GM23338 (cell line): ENCODE data around the gene VWA2.

Source experiments
- CREB1 ChIP-seq: fragments of 250-450 bp; sonication (Bioruptor Pico); IDR thresholded peaks from 2 replicates; pipeline ENCODE4 v1.5.0; 2020; ENCODE audit warnings: low read depth, mild to moderate bottlenecking, moderate library complexity
- CTCF ChIP-seq, 2 experiments: fragments of 200-600 bp in 1 of 2; sonication (generic) in 1 of 2; conservative IDR thresholded peaks; 2 replicates each; pipeline versions ENCODE4 v1.5.1 to v1.6.1; 2016 to 2017; ENCODE audit warnings: antibody characterized with exemption in 2 of 2, low read depth in 2 of 2, mild to moderate bottlenecking in 2 of 2, moderate library complexity in 1 of 2
- ETS1 ChIP-seq: IDR thresholded peaks from 2 replicates; pipeline ENCODE4 v1.6.1; 2016; ENCODE audit warnings: antibody characterized with exemption
- EZH2 ChIP-seq: fragments of 200-600 bp; sonication (generic); IDR thresholded peaks from one replicate; pipeline ENCODE4 v1.8.0; 2017; ENCODE audit warnings: antibody characterized with exemption, mild to moderate bottlenecking, low read depth; ENCODE audit not compliant: unreplicated experiment
- EZH2phosphoT487 ChIP-seq: fragments of 200-600 bp; sonication (generic); IDR thresholded peaks from one replicate; pipeline ENCODE4 v1.8.1; 2018; ENCODE audit warnings: antibody characterized with exemption; ENCODE audit not compliant: unreplicated experiment
- JUNB ChIP-seq: IDR thresholded peaks from one replicate; pipeline ENCODE4 v1.6.1; 2016; ENCODE audit warnings: antibody characterized with exemption; ENCODE audit not compliant: unreplicated experiment
- NANOG ChIP-seq: IDR thresholded peaks from 2 replicates; pipeline ENCODE4 v1.6.1; 2016; ENCODE audit warnings: antibody characterized with exemption, borderline replicate concordance
- POLR2AphosphoS5 ChIP-seq: IDR thresholded peaks from 2 replicates; pipeline ENCODE4 v1.6.1; 2016; ENCODE audit warnings: antibody characterized with exemption, low read depth
- REST ChIP-seq: IDR thresholded peaks from one replicate; pipeline ENCODE4 v1.6.1; 2018; ENCODE audit warnings: antibody characterized with exemption; ENCODE audit not compliant: unreplicated experiment
- ZNF114 ChIP-seq: fragments of 250-450 bp; sonication (Bioruptor Pico); IDR thresholded peaks from 2 replicates; pipeline ENCODE4 v1.5.0; 2020; ENCODE audit warnings: mild to moderate bottlenecking, moderate library complexity
- ZNF331 ChIP-seq: fragments of 250-450 bp; sonication (Bioruptor Pico); IDR thresholded peaks from 2 replicates; pipeline ENCODE4 v1.5.0; 2020; ENCODE audit warnings: low read depth, mild to moderate bottlenecking, moderate library complexity
- ZNF462 ChIP-seq: fragments of 250-450 bp; sonication (Bioruptor Pico); IDR thresholded peaks from 2 replicates; pipeline ENCODE4 v1.5.0; 2020; ENCODE audit warnings: mild to moderate bottlenecking, moderate library complexity

- TF ChIP-seq EZH2: no peak
- no peak for TF ChIP-seq CTCF (conservative IDR thresholded peaks at IDR 0.05; ENCODE audit: low read depth in 2 of 2)
- TF ChIP-seq ZNF114 (CRISPR knock-in tag): no peak
- no peak for TF ChIP-seq EZH2phosphoT487
- TF ChIP-seq JUNB: no peak
- TF ChIP-seq REST: no peak
- no peak for TF ChIP-seq ETS1
- no peak for TF ChIP-seq NANOG
- no peak for TF ChIP-seq POLR2AphosphoS5
- TF ChIP-seq CREB1: no peak
- TF ChIP-seq ZNF331 (CRISPR knock-in tag): no peak
- no peak for TF ChIP-seq ZNF462 (CRISPR knock-in tag)
These were observed 39.8 kb downstream of the VWA2 start for GRCh38 chr10:114278884-114279191.
